Natural killer cell (primary cell): ENCODE measurements around the gene RNF130. TPM values are rescaled to one million over a fixed set of nuclear protein-coding genes. Genes with fewer than 3 reads are reported as not detected.

Source experiments
- ATAC-seq, 3 donors: fragments of 150-1000 bp in 2 of 3; fragments of 200-7000 bp in 1 of 3; cut with Tn5 transposase; 1 replicate in 1 of 3; 2 replicates in 2 of 3; pipeline ENCODE4 v1.10.0; 2021; ENCODE audit warnings: mild to moderate bottlenecking in 2 of 3, moderate library complexity in 2 of 3
- DNase-seq, 2 donors: peaks; one replicate each; pipeline versions ENCODE4 v3.0.0 to v3.0.0-alpha.2; 2013 to 2021; ENCODE audit warnings: mixed read lengths in 1 of 2
- H3K27ac ChIP-seq: one replicate; pipeline ENCODE4 v1.5.1; 2013; ENCODE audit warnings: mild to moderate bottlenecking, low read length
- H3K27me3 ChIP-seq: one replicate; pipeline ENCODE4 v1.6.1; 2013; ENCODE audit warnings: low read length; ENCODE audit not compliant: control insufficient read depth, insufficient read depth
- H3K36me3 ChIP-seq: one replicate; pipeline ENCODE4 v1.6.1; 2013; ENCODE audit warnings: low read length; ENCODE audit not compliant: control insufficient read depth, insufficient read depth
- H3K4me1 ChIP-seq: one replicate; pipeline ENCODE4 v1.6.1; 2013; ENCODE audit warnings: low read length; ENCODE audit not compliant: control insufficient read depth, insufficient read depth
- H3K4me3 ChIP-seq: one replicate; pipeline ENCODE4 v1.5.1; 2013; ENCODE audit warnings: low read length
- H3K9me3 ChIP-seq: one replicate; pipeline ENCODE4 v1.6.1; 2013; ENCODE audit warnings: low read length; ENCODE audit not compliant: control insufficient read depth, insufficient read depth
- H3K27ac Mint-ChIP-seq, 2 donors: one replicate each; pipeline ENCODE4 v1.8.0; 2022; ENCODE audit warnings: mild to moderate bottlenecking in 2 of 2, mixed read lengths in 2 of 2, moderate library complexity in 1 of 2
- H3K27me3 Mint-ChIP-seq, 2 donors: one replicate each; pipeline ENCODE4 v1.8.0; 2022; ENCODE audit warnings: low read depth in 2 of 2, mixed read lengths in 2 of 2
- H3K36me3 Mint-ChIP-seq: one replicate; pipeline ENCODE4 v1.8.0; 2022; ENCODE audit warnings: mixed read lengths
- H3K4me1 Mint-ChIP-seq, 2 donors: one replicate each; pipeline ENCODE4 v1.8.0; 2022; ENCODE audit warnings: mixed read lengths in 2 of 2
- H3K4me3 Mint-ChIP-seq: one replicate; pipeline ENCODE4 v1.8.0; 2022; ENCODE audit warnings: mild to moderate bottlenecking, moderate library complexity, mixed read lengths
- H3K9me3 Mint-ChIP-seq, 2 donors: one replicate each; pipeline ENCODE4 v1.8.0; 2022; ENCODE audit warnings: mixed read lengths in 2 of 2
- CTCF ChIP-seq: fragments of 200-600 bp; IDR thresholded peaks from one replicate; pipeline ENCODE4 v1.8.0; 2022; ENCODE audit warnings: antibody characterized with exemption
- WGBS: methylation state at CpG from one replicate; pipeline ENCODE4 v1.1.7; 2013; ENCODE audit warnings: missing lambda C conversion rate; ENCODE audit not compliant: insufficient coverage; 5-methylcytosine and 5-hydroxymethylcytosine counted together
- intact Hi-C: fragments of 100-400 bp; cut with micrococcal nuclease; formaldehyde crosslinking; loops from one replicate; pipeline ENCODE4 v1.14.2; 2022
- total RNA-seq, 4 donors: library from RNA; stranded (reverse); fragments of 120-200 nt in 1 of 4; gene quantifications; one replicate each; pipeline versions ENCODE4 v1.2.3 to v1.2.4, GENCODE V29; 2013 to 2022

RNF130 gene
- total RNA-seq, 3 donors from 2014 or later (not counting 1 experiment from before 2014, with no cell fraction given) = 24.4 to 35.0 (median 25.5) TPM

GRCh38 chr5:179918742-179919486, 152.6 kb downstream of the RNF130 start:
- peaks cover 15% of the 10 kb centered on the region for H3K4me1 ChIP-seq
- H3K36me3 ChIP-seq = no peaks in the 10 kb centered on the region
- intact Hi-C loops = no loop called here
- Mint-ChIP-seq H3K27ac (no peak overlapping the region), H3K36me3 (no peaks in the 10 kb centered on the region), H3K4me1 (peaks cover 0 to 10% of the 10 kb centered on the region in 2 donors), H3K27me3 (peaks cover 0 to 6% of the 10 kb centered on the region in 2 donors), H3K9me3 (no peaks in the 10 kb centered on the region), H3K4me3 (no peak overlapping the region)
- no peak overlapping the region for H3K27ac ChIP-seq
- no peak for TF ChIP-seq CTCF
- WGBS = 92% methylated on average over 19 of the region's 19 CpGs
- H3K4me3 ChIP-seq = no peak overlapping the region
- H3K27me3 ChIP-seq = no peaks in the 10 kb centered on the region
- DNase-seq = no peak
- ATAC-seq = no peak
- no peaks in the 10 kb centered on the region for H3K9me3 ChIP-seq

GRCh38 chr5:179916523-179916922, 155.0 kb downstream of the RNF130 start:
- Mint-ChIP-seq H3K36me3 (no peaks in the 10 kb centered on the region), H3K4me1 (peaks cover 0 to 12% of the 10 kb centered on the region in 2 donors), H3K27me3 (peaks cover 0 to 6% of the 10 kb centered on the region in 2 donors), H3K27ac (no peak overlapping the region), H3K9me3 (no peaks in the 10 kb centered on the region), H3K4me3 (no peak overlapping the region)
- intact Hi-C loops = no loop called here
- WGBS = 95% methylated on average over 6 of the region's 6 CpGs
- no peaks in the 10 kb centered on the region for H3K9me3 ChIP-seq
- no peak overlapping the region for H3K27ac ChIP-seq
- no peak overlapping the region for H3K4me3 ChIP-seq
- DNase-seq (no peak), ATAC-seq (no peak)
- no peak for TF ChIP-seq CTCF
- no peaks in the 10 kb centered on the region for H3K27me3 ChIP-seq
- H3K36me3 ChIP-seq = no peaks in the 10 kb centered on the region
- peaks cover 22% of the 10 kb centered on the region for H3K4me1 ChIP-seq

- Histone ChIP-seq H3K27ac (no peak overlapping the region), H3K27me3 (no peaks in the 10 kb centered on the region), H3K4me3 (no peak overlapping the region), H3K4me1 (peaks cover 22% of the 10 kb centered on the region), H3K9me3 (no peaks in the 10 kb centered on the region), H3K36me3 (no peaks in the 10 kb centered on the region)
- H3K27me3 Mint-ChIP-seq = peaks cover 0 to 6% of the 10 kb centered on the region in 2 donors
- no peak for TF ChIP-seq CTCF
- intact Hi-C loops = no loop called here
- no peak for ATAC-seq
- H3K4me1 Mint-ChIP-seq = peaks cover 0 to 12% of the 10 kb centered on the region in 2 donors
- H3K4me3 Mint-ChIP-seq = no peak overlapping the region
- H3K36me3 Mint-ChIP-seq = no peaks in the 10 kb centered on the region
- WGBS = 91% methylated on average over 10 of the region's 10 CpGs
- no peak for DNase-seq
- H3K9me3 Mint-ChIP-seq = no peaks in the 10 kb centered on the region
- peak overlapping the region in 1 of 2 donors; percentile 59 for H3K27ac Mint-ChIP-seq
Observed at GRCh38 chr5:179915406-179915935, 156.1 kb downstream of the RNF130 start.
